ENCODE data around the gene GLYATL1B.
A peak's percentile ranks its signal among the peaks of the same experiment; 100 is the strongest.
"Not testable (repeated sequence)": the region's sequence is repeated elsewhere in the genome, so short reads cannot be mapped to it uniquely, and the experiment has no call there.

The GLYATL1B gene

GRCh38 chr11:59135648-59136461 is 49.7 kb downstream of the GLYATL1B start:
- DNase-seq (ENCODE audit: extremely low spot score) = peak; percentile 83
- peak; percentile 100 for TF ChIP-seq CTCF (IDR thresholded peaks at IDR 0.05; ENCODE audit: control extremely low read depth, extremely low read depth, low read depth, missing control alignments)
- ChIA-PET CTCF (interaction anchor here (0.7 to 2.6 kb wide), 60 partner anchors 9 to 1391 kb away, joined by 3 to 48 read pairs (median 4); partner anchors contain the start of genes DTX4, FAM111B and GLYATL1B), POLR2A (interaction anchor here (0.7 kb wide), 1 partner anchor 29 kb away, joined by 4 read pairs; the partner anchor contains the start of gene FAM111B)

GRCh38 chr11:59136551-59136950 is 50.4 kb downstream of the GLYATL1B start:
- CTCF ChIA-PET = interaction anchor here (1.1 to 2.6 kb wide), 40 partner anchors 9 to 568 kb away, joined by 3 to 48 read pairs (median 5); partner anchors contain the start of genes DTX4, FAM111B and GLYATL1B
- not testable (repeated sequence) for DNase-seq (ENCODE audit: extremely low spot score)

GRCh38 chr11:59137190-59137589 is 51.1 kb downstream of the GLYATL1B start:
- POLR2A ChIA-PET = no interaction called here
- CTCF ChIA-PET = interaction anchor here (1.1 to 1.8 kb wide), 3 partner anchors 11 to 79 kb away, joined by 3 to 5 read pairs (median 4); no protein-coding TSS in a partner anchor
- DNase-seq (ENCODE audit: extremely low spot score) = no peak
- no peak for TF ChIP-seq CTCF (IDR thresholded peaks at IDR 0.05; ENCODE audit: control extremely low read depth, extremely low read depth, low read depth, missing control alignments)

More at GRCh38 chr11:59136551-59136950, 50.4 kb downstream of the GLYATL1B start:
- POLR2A ChIA-PET = not testable (repeated sequence)

GRCh38 chr11:59138643-59139042 is 52.5 kb downstream of the GLYATL1B start:
- ChIA-PET CTCF (interaction anchor here (1.1 to 1.8 kb wide), 3 partner anchors 20 to 80 kb away, joined by 4 to 5 read pairs (median 4); no protein-coding TSS in a partner anchor), POLR2A (no interaction called here)
- TF ChIP-seq CTCF (IDR thresholded peaks at IDR 0.05; ENCODE audit: control extremely low read depth, extremely low read depth, low read depth, missing control alignments) = no peak
- no peak for DNase-seq (ENCODE audit: extremely low spot score)

- no peak for DNase-seq (ENCODE audit: extremely low spot score)
- TF ChIP-seq CTCF (IDR thresholded peaks at IDR 0.05; ENCODE audit: control extremely low read depth, extremely low read depth, low read depth, missing control alignments) = no peak
- CTCF ChIA-PET = interaction anchor here (1.2 to 2.2 kb wide), 3 partner anchors 14 to 82 kb away, joined by 3 to 28 read pairs (median 10); no protein-coding TSS in a partner anchor
- POLR2A ChIA-PET = no interaction called here
Observed at GRCh38 chr11:59141191-59141590, 55.1 kb downstream of the GLYATL1B start.

- ChIA-PET POLR2A (interaction anchor here (1.4 kb wide), 1 partner anchor 16 kb away, joined by 8 read pairs; no protein-coding TSS in a partner anchor), CTCF (interaction anchor here (0.8 to 7.0 kb wide), 11 partner anchors 9 to 574 kb away, joined by 3 to 37 read pairs (median 4); partner anchors contain the start of gene DTX4)
- no peak for DNase-seq (ENCODE audit: extremely low spot score)
- TF ChIP-seq CTCF (IDR thresholded peaks at IDR 0.05; ENCODE audit: control extremely low read depth, extremely low read depth, low read depth, missing control alignments) = no peak
Observed at GRCh38 chr11:59141673-59142460, 55.8 kb downstream of the GLYATL1B start.
